Common myeloid progenitor, CD34-positive (primary cell): ENCODE measurements around the gene FUT4.

Source experiments
- CTCF ChIA-PET: fragments of 350-600 bp; sonication (Branson Sonifier 250); formaldehyde crosslinking; loops from one replicate; lab custom pipeline; 2021; ENCODE audit warnings: antibody characterized with exemption; lab: Charles Lee
- POLR2A ChIA-PET: fragments of 350-600 bp; sonication (Branson Sonifier 250); formaldehyde crosslinking; loops from one replicate; lab custom pipeline; 2021; ENCODE audit warnings: antibody characterized with exemption; lab: Charles Lee
- DNase-seq, 3 donors: peaks; one replicate each; pipeline versions ENCODE4 v3.0.0 to v3.0.0-alpha.2; 2013
- H3K27ac ChIP-seq, 2 experiments: 1 replicate in 1 of 2; 2 replicates in 1 of 2; pipeline ENCODE4 v1.7.0; 2013; ENCODE audit warnings: inconsistent platforms in 2 of 2, low read length in 2 of 2, mild to moderate bottlenecking in 2 of 2, low read depth in 1 of 2, moderate library complexity in 1 of 2; ENCODE audit not compliant: severe bottlenecking in 2 of 2, insufficient read depth in 1 of 2, poor library complexity in 1 of 2
- H3K27me3 ChIP-seq, 5 experiments: replicated peaks in 2 of 5; 1 replicate in 3 of 5; 2 replicates in 2 of 5; pipeline versions ENCODE4 v1.6.1 to v1.7.0; 2013; ENCODE audit warnings: low read length in 4 of 5, mild to moderate bottlenecking in 2 of 5, moderate library complexity in 2 of 5, inconsistent platforms in 1 of 5; ENCODE audit not compliant: insufficient read depth in 5 of 5, control insufficient read depth in 4 of 5
- H3K36me3 ChIP-seq, 4 experiments: 1 replicate in 2 of 4; 2 replicates in 2 of 4; pipeline versions ENCODE4 v1.6.1 to v1.7.0; 2013; ENCODE audit warnings: low read length in 3 of 4, control low read depth in 1 of 4, mild to moderate bottlenecking in 1 of 4; ENCODE audit not compliant: control insufficient read depth in 4 of 4, insufficient read depth in 4 of 4
- H3K4me1 ChIP-seq, 4 experiments: 1 replicate in 3 of 4; 2 replicates in 1 of 4; pipeline versions ENCODE4 v1.6.1 to v1.7.1; 2013; ENCODE audit warnings: low read length in 3 of 4, mild to moderate bottlenecking in 3 of 4, control low read depth in 1 of 4, inconsistent platforms in 1 of 4, moderate library complexity in 1 of 4; ENCODE audit not compliant: control insufficient read depth in 4 of 4, insufficient read depth in 4 of 4; ENCODE audit errors: control extremely low read depth in 1 of 4
- H3K4me3 ChIP-seq, 7 experiments: 1 replicate in 4 of 7; 2 replicates in 3 of 7; pipeline versions ENCODE4 v1.5.1 to v1.7.0; 2013; ENCODE audit warnings: mild to moderate bottlenecking in 7 of 7, low read length in 6 of 7, moderate library complexity in 6 of 7, inconsistent platforms in 2 of 7, low read depth in 2 of 7, control low read depth in 1 of 7; ENCODE audit not compliant: insufficient read depth in 4 of 7, control insufficient read depth in 1 of 7; ENCODE audit errors: extremely low read depth in 1 of 7
- H3K9me3 ChIP-seq, 5 experiments: 1 replicate in 4 of 5; 2 replicates in 1 of 5; pipeline versions ENCODE4 v1.6.1 to v1.7.1; 2013; ENCODE audit warnings: low read length in 4 of 5, mild to moderate bottlenecking in 2 of 5, inconsistent platforms in 1 of 5, low read depth in 1 of 5, moderate library complexity in 1 of 5; ENCODE audit not compliant: control insufficient read depth in 4 of 5, insufficient read depth in 2 of 5; ENCODE audit errors: control extremely low read depth in 1 of 5
- WGBS: methylation state at CpG from one replicate; pipeline ENCODE4 v1.1.5; 2013; ENCODE audit not compliant: insufficient coverage; 5-methylcytosine and 5-hydroxymethylcytosine counted together

The FUT4 gene

GRCh38 chr11:94584978-94585377, 41.3 kb downstream of the FUT4 start:
- Histone ChIP-seq H3K4me1 (peaks cover 0 to 8% (median 3%) of the 10 kb centered on the region in 4 experiments), H3K36me3 (peaks cover 0 to 2% (median 0%) of the 10 kb centered on the region in 4 experiments), H3K27ac (no peak overlapping the region), H3K4me3 (no peak overlapping the region), H3K9me3 (no peaks in the 10 kb centered on the region), H3K27me3 (no peaks in the 10 kb centered on the region)
- POLR2A ChIA-PET: no interaction called here
- CTCF ChIA-PET: no interaction called here
- WGBS: 100% methylated on average over 3 of the region's 5 CpGs
- no peak for DNase-seq

- CTCF ChIA-PET: no interaction called here
- POLR2A ChIA-PET: no interaction called here
- peaks cover 0 to 8% (median 3%) of the 10 kb centered on the region in 4 experiments for H3K4me1 ChIP-seq
- no peak for DNase-seq
- H3K27me3 ChIP-seq: no peaks in the 10 kb centered on the region
- H3K9me3 ChIP-seq: no peaks in the 10 kb centered on the region
- no CpG with 5 or more reads among the region's 3 CpGs for WGBS
- no peak overlapping the region for H3K4me3 ChIP-seq
- peaks cover 0 to 2% (median 0%) of the 10 kb centered on the region in 4 experiments for H3K36me3 ChIP-seq
- no peak overlapping the region for H3K27ac ChIP-seq
These were observed 41.7 kb downstream of the FUT4 start for GRCh38 chr11:94585399-94585798.

GRCh38 chr11:94586546-94586945, 42.8 kb downstream of the FUT4 start:
- Histone ChIP-seq H3K4me1 (peaks cover 0 to 8% (median 3%) of the 10 kb centered on the region in 4 experiments), H3K27me3 (no peaks in the 10 kb centered on the region), H3K27ac (no peak overlapping the region), H3K4me3 (no peak overlapping the region), H3K9me3 (no peaks in the 10 kb centered on the region), H3K36me3 (peaks cover 0 to 2% (median 0%) of the 10 kb centered on the region in 4 experiments)
- ChIA-PET CTCF (interaction anchor here (1.4 to 4.6 kb wide), 2 partner anchors 11 to 68 kb away, joined by 5 to 28 read pairs; no protein-coding TSS in a partner anchor), POLR2A (no interaction called here)
- 89% methylated on average over 4 of the region's 5 CpGs for WGBS
- DNase-seq: no peak

- Histone ChIP-seq H3K36me3 (peaks cover 0 to 2% (median 0%) of the 10 kb centered on the region in 4 experiments), H3K9me3 (no peaks in the 10 kb centered on the region), H3K4me1 (peaks cover 0 to 8% (median 3%) of the 10 kb centered on the region in 4 experiments), H3K27ac (no peak overlapping the region), H3K4me3 (no peak overlapping the region), H3K27me3 (no peaks in the 10 kb centered on the region)
- ChIA-PET POLR2A (no interaction called here), CTCF (interaction anchor here (1.4 to 4.6 kb wide), 2 partner anchors 11 to 68 kb away, joined by 5 to 28 read pairs; no protein-coding TSS in a partner anchor)
- WGBS: 100% methylated on average over 3 of the region's 5 CpGs
- DNase-seq: no peak
These were observed 43.3 kb downstream of the FUT4 start for GRCh38 chr11:94586978-94587377.

- ChIA-PET CTCF (interaction anchor here (0.9 to 4.6 kb wide), 5 partner anchors 9 to 70 kb away, joined by 3 to 28 read pairs (median 4); no protein-coding TSS in a partner anchor), POLR2A (interaction anchor here (0.6 kb wide), 1 partner anchor 460 kb away, joined by 3 read pairs; the partner anchor contains the start of gene PANX1)
- H3K4me1 ChIP-seq: peaks cover 0 to 8% (median 3%) of the 10 kb centered on the region in 4 experiments
- 94% methylated on average over 2 of the region's 2 CpGs for WGBS
- DNase-seq: no peak
- H3K27ac ChIP-seq: no peak overlapping the region
- H3K4me3 ChIP-seq: no peak overlapping the region
- H3K36me3 ChIP-seq: peaks cover 0 to 2% (median 0%) of the 10 kb centered on the region in 4 experiments
- no peaks in the 10 kb centered on the region for H3K27me3 ChIP-seq
- H3K9me3 ChIP-seq: no peaks in the 10 kb centered on the region
These were observed 44.7 kb downstream of the FUT4 start for GRCh38 chr11:94588366-94588942.

- H3K27me3 ChIP-seq: no peaks in the 10 kb centered on the region
- WGBS: 88% methylated on average over 4 of the region's 6 CpGs
- H3K9me3 ChIP-seq: no peaks in the 10 kb centered on the region
- H3K36me3 ChIP-seq: peaks cover 0 to 2% (median 0%) of the 10 kb centered on the region in 4 experiments
- CTCF ChIA-PET: interaction anchor here (1.2 to 4.6 kb wide), 3 partner anchors 7 to 11 kb away, joined by 3 to 28 read pairs (median 5); no protein-coding TSS in a partner anchor
- POLR2A ChIA-PET: no interaction called here
- H3K4me3 ChIP-seq: no peak overlapping the region
- H3K4me1 ChIP-seq: no peaks in the 10 kb centered on the region
- H3K27ac ChIP-seq: no peak overlapping the region
- no peak for DNase-seq
These were observed 46.8 kb downstream of the FUT4 start for GRCh38 chr11:94590352-94591041.

DNA sequence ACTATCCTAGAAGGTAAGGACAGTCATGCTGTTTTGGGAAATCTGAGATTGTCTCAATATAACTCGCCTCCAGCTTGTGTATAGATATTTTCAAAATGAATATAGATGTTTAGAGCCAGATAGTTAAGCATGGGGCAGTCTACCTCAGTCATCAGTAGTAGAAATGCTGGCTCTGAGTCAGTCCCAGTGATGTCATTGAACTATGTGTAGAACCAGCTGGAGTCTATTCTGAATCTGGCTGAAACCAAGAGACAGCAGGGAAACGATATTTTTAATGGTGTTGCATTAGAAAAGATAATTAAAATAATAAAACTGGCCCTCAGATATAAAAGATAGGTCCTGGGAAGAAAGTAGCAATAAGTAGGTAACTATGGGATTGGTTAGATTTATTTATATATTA, 49.3 kb downstream of the FUT4 start:
- ChIA-PET POLR2A (no interaction called here), CTCF (interaction anchor here (2.5 to 8.0 kb wide), 2 partner anchors 9 to 73 kb away, joined by 7 to 109 read pairs; no protein-coding TSS in a partner anchor)
- Histone ChIP-seq H3K36me3 (peaks cover 0 to 2% (median 0%) of the 10 kb centered on the region in 4 experiments), H3K4me1 (no peaks in the 10 kb centered on the region), H3K4me3 (no peak overlapping the region), H3K27ac (no peak overlapping the region), H3K9me3 (no peaks in the 10 kb centered on the region), H3K27me3 (no peaks in the 10 kb centered on the region)
- no CpG with 5 or more reads among the region's 2 CpGs for WGBS
- DNase-seq: no peak
